SHP77 (cell line): Measurements from ENCODE around the gene SHOX.
"Not testable (repeated sequence)": the region's sequence is repeated elsewhere in the genome, so short reads cannot be mapped to it uniquely, and the experiment has no call there.

Experiments
- DNase-seq, 2 experiments: peaks; one replicate each; lab custom pipeline; 2025; lab: John Stamatoyannopoulos, UW

Gene SHOX

GRCh38 chrX:621705-622503 lies 8.7 kb upstream of the SHOX start:
- DNase-seq: no peak

- not testable (repeated sequence) for DNase-seq
Measured at GRCh38 chrX:622802-623201, 7.8 kb upstream of the SHOX start.

- no peak for DNase-seq
Measured at GRCh38 chrX:623268-623598, 7.4 kb upstream of the SHOX start.

GRCh38 chrX:623599-624315 lies 6.8 kb upstream of the SHOX start:
- no peak for DNase-seq

- no peak for DNase-seq
Measured at GRCh38 chrX:625137-625691, 5.4 kb upstream of the SHOX start.

- not testable (repeated sequence) for DNase-seq
Measured at GRCh38 chrX:626047-626446, 4.5 kb upstream of the SHOX start.

GRCh38 chrX:626745-627509 lies 3.7 kb upstream of the SHOX start:
- DNase-seq: no peak

GRCh38 chrX:627510-627981 lies 3.0 kb upstream of the SHOX start:
- no peak for DNase-seq

- no peak for DNase-seq
Measured at GRCh38 chrX:627995-628394, 2.6 kb upstream of the SHOX start.

GRCh38 chrX:629230-630006 lies 1.2 kb upstream of the SHOX start:
- no peak for DNase-seq

- no peak for DNase-seq
Measured at GRCh38 chrX:630007-630611, 482 bp upstream of the SHOX start.

- no peak for DNase-seq
Measured at GRCh38 chrX:631802-632365, 1.3 kb downstream of the SHOX start.

GRCh38 chrX:632366-633042 lies 1.9 kb downstream of the SHOX start:
- no peak for DNase-seq

GRCh38 chrX:633043-633984 lies 2.7 kb downstream of the SHOX start:
- DNase-seq: no peak

- no peak for DNase-seq
Measured at GRCh38 chrX:633985-634958, 3.7 kb downstream of the SHOX start.

- no peak for DNase-seq
Measured at GRCh38 chrX:635428-636090, 5.0 kb downstream of the SHOX start.

- DNase-seq: no peak
Measured at GRCh38 chrX:636981-637659, 6.5 kb downstream of the SHOX start.
